NCI-H1092 treated with DMSO at 0.1 percent for 48 hours (cell line): ENCODE results near the gene PHF11.

ENCODE experiments used
- DNase-seq: peaks from one replicate; lab custom pipeline; 2025; lab: John Stamatoyannopoulos, UW

PHF11 gene

DNA sequence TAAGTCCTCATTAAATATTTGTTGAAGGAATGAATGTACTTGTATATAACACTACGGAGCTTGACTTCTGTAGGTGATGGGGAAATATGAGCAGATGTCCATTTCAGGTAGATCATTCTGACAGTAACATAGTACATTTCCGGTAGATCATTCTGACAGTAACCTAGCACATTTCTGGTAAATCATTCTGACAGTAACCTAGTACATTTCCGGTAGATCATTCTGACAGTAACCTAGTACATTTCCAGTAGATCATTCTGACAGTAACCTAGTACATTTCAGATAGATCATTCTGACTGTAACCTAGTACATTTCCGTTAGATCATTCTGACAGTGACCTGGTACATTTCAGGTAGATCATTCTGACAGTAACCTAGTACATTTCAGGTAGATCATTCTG lies 2.5 kb downstream of the PHF11 start:
- DNase-seq, result no peak

DNA sequence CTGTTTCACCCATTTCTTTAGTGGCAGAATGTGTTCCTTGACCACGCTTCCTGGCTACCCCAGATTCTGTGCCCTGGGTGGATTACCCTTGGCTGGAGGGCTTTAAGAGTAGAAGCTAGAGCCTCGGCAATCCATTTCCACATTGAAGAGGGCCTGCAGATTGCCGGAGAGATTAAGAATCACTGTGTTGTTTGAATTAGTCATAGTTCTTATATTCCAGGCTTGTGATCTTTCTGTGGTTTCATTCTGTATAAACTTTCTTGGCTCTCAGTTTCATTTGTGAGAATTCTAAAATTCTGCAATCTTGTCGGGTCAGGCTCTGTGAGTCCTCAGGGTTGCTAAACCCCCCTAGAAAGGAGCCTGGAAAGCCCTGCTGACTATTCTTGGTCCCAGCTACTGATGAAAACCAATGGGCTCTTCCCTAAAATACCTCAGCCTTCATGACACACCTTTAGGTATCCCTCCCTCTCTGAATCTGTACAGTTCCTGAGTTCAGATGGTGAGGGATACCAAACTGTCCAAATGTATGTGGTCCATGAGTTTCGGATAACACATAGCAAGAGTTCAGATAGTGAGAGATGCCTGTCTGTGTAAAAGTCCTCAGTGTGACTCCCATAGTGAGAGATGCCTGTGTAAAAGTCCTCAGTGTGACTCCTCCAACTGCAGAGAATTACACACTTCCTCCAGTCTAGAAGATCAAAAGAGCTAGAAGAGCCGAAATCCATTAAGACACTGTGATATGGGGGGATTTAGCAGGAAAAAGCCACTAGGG lies 4.3 kb downstream of the PHF11 start:
- no peak for DNase-seq

DNA sequence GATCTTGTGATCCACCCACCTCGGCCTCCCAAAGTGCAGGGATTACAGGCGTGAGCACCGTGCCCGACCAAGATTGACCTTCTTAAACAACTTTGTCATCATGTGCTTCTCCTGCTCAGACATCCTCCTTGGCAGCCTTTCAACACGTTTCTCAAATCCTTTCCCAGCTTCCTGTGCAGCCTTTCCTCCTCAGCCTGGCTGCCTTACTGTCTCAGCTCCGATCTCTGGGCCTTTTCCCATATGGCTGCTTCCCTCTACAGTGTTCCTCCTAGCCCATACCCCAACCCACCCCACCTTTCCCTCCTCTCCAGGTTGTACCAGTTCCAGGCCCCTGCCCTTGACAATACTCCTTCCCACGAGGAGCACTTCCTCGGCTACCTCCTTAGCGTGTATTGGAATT lies 7.2 kb downstream of the PHF11 start:
- no peak for DNase-seq

DNA sequence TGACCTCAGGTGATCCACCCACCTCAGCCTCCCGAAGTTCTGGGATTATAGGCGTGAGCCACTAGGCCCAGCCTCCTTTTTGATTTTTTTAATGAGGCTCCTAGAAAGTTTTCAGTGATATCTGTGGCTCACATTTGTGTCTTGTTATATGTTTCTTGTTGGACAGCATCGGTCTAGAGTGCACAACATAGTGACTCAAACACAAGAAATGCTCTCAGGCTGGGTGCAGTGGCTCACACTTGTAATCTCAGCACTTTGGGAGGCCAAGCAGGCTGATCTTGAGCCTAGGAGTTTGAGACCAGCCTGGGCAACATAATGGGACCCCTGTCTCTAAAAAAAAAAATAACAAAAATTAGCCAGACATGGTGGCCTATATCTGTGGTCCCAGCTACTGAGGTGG lies 8.2 kb downstream of the PHF11 start:
- DNase-seq, result no peak

DNA sequence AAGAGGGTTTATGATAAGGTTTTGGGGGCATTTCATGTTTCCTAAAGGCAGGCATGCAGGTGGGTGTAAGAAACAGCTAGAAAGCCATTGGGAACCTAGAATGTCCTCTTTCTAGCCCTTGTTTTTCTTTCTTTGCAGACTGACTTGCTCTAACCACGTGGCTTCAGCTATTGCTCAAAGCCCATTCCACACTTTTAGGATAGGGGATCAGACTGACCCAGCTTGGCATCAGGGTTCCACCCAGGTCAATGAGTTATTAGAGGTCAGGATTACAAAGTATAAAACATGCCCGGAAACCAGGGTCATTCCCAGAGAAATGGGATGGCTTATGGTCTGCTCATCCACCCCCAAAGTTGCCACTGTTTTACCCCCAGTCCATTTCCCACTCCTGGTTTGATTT lies 16.8 kb downstream of the PHF11 start:
- DNase-seq, result no peak

DNA sequence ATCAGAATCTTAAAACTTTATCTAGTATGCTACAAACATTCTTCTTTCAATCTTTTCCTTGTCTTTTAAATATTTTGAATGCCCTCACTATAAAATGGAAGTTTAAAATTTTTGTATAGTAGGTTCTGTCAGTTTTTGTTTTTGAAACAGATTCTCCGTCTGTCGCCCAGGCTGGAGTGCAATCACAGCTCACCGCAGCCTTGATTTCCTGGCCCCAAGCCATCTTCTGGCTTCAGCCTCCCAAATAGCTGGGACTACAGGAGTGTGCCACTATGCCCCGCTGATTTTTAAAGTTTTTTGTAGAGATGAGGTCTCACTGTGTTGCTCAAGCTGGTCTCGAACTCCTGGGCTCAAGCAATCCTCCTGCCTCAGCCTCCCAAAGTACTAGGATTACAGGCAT lies 20.7 kb downstream of the PHF11 start:
- no peak for DNase-seq

DNA sequence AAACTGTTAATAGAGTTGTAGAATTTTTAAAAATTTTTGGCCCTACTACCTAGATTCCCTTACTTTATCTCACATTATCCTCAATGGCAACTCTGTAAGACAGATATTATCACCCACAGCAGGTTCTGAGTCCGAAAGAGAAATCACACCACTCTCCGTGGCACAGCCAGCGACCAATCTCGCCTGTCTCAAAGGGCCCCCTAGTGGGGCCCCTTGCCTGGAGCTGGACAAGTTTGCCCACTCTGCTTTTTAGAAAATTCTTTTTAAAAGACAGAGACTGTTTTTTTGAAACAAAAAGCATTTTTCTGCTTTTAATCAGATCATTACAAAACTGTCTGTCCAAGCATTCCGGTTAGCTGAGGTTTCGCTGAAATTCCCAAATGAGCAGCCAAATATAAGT lies 21.7 kb downstream of the PHF11 start:
- DNase-seq, result no peak

DNA sequence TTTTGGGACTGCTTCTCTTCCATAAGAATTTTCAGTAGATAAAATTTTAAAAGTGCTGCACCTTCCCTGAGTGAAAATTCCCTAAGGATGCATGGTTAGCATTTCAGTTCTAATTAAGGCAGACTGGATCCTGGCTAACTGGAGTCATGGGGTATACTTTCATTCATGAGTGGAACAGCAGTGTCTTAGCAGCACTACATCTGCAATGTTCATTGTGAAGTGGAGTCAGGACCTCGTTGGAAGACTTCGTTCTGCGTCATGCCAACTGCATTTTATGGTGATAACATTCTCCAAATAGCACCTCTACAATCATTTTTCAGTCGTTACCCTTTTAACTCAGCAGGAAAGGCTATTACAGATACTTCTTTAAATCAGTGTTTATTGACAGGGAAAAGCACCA lies 25.5 kb downstream of the PHF11 start:
- DNase-seq, result no peak

DNA sequence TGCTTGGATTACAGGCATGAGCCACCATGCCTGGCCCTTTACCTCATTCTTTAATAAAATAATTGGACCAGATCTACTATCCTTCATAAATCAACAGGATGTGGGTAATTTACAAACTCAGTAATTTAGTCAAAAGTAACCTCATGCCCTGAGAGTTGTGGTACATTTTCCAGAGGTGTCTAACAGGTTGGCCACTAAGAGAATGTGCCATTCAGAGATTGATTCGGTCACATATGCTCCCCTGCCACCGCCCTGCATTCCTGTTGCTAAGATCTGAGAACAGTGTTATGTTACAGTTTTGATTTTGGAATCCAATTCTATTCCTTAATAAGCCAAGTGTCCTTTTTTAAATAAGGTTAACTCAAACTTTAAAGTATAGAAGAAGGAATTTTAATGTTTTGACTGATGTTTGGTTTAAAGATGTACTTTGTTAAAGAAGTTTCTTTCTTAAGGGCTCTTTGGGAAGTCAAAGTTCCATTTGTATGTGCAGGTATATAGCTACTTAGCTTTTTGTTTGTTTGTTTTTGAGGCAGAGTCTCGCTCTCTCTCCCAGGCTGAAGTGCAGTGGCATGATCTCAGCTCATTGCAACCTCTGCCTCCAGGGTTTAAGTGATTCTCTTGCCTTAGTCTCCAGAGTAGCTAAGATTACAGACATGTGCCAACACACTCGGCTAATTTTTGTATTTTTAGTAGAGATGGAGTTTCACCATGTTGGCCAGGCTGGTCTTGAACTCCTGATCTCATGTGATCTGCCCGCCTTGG lies 29.2 kb downstream of the PHF11 start:
- no peak for DNase-seq

DNA sequence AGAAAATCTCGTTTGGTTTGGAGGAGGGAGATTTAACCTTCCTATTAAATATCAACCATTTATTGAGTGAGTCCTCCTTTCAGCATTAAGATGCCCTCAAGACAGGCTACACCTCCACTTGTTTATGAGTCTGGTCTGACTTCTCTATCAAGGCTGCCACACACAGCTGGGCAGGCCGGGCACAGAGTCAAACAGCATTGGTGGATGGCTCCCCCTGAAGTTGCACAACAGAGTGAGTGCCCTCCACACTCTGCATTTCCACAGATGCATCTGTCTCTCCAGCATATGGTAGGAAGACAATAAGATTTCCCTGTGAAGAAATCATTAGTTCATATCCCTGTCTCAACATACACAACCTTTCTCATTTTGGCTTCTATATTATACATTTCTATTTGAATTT lies 31.4 kb downstream of the PHF11 start:
- no peak for DNase-seq

DNA sequence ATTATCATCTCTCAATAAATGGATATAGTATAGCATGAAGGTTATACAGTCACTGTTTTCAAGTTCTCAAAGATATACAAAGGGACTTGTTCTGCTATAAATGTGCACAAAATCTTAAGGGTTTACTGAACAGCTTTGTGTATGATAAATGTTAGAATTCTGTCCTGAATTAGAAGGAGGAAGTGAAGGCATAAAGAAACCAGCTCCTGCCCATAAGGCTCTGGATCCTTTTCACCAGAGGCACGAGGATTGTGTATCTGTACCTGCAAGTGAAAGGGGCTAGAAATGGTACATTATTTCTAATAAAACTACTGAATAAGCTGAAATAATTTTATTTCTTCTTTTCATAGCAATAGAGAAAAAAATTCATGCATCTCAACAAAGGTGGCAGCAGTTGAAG lies 32.4 kb downstream of the PHF11 start:
- no peak for DNase-seq

DNA sequence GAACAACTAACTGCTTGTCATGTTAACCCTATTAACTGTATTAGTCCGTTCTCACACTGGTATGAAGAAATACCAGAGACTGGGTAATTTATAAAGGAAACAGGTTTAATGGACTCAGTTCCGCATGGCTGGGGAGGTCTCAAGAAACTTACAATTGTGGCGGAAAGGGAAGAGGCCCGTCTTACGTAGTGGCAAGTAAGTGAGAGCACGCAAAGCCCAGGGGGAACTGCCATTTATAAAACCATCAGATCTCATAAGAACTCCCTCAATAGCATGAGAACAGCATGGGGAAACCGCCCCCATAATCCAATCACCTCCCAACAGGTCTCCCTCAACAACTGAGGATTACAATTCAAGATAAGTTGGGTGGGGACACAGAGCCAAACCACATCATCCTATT lies 34.7 kb downstream of the PHF11 start:
- no peak for DNase-seq

DNA sequence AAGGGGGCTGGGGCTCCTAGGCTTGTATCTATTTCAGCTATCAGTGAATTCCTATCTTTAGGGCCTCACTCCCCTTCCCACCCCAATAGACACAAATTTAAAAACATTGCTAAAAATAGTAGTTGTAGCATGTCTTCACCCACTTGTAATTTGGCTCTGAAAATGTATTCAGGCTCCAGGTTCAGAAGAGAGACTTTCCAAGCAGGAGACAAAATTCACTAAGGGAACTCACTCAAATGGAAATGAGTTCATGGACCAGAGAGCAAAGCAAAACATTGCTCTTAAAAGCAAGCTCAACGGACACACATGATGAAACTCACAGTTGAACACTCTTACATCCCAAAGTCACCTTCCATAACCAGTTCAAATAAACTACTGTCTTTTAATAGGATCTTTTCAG lies 36.8 kb downstream of the PHF11 start:
- DNase-seq, result no peak

DNA sequence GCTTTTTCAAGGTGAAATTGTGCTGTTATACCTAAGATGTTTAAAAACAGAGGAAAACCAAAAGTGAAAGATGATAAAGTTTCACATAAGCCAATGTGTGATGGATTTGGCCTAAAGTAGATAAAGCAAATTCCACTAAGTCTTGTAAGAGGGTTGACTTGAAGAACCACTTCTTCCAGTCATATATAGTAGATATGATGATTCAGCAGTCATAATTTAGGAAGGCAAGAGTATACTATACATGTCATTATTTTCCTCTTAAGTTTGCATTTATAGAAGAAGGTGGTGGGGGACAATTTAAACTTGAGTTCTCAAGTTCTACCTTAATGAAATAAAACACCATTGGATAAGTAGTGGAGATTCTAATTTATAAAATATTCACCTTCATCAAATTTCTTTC lies 37.3 kb downstream of the PHF11 start:
- DNase-seq, result no peak

DNA sequence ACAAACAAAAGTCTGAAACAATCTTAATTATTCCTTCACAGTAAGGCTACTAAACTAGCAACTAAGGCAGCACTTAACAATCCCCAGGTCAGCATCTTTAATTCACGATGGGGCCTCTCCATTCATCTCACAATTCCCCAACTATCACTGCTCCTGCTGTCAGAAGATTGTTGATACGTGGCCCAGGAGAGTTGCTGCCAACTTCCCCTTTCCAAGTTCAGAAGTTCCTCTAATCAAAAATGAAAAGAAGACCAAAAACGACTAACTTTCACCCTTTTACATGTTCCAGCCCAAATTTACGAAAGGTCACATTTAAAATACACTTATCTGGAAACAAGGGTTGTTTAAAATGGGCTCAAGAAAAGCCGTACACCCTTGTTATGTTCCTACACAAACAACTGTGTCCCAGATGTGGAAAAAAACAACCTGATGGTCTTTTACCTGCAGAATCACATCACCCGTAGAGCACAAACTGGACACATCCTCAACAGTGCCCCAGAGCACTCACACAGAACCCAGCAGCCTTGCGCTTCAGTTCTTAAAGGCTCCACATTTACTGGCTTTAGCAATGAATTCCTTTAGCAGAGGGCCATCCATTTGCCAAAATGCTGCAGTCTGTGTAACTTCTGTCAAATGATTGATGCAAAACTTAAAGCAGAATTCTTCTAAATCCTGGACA lies 38.0 kb downstream of the PHF11 start:
- no peak for DNase-seq

DNA sequence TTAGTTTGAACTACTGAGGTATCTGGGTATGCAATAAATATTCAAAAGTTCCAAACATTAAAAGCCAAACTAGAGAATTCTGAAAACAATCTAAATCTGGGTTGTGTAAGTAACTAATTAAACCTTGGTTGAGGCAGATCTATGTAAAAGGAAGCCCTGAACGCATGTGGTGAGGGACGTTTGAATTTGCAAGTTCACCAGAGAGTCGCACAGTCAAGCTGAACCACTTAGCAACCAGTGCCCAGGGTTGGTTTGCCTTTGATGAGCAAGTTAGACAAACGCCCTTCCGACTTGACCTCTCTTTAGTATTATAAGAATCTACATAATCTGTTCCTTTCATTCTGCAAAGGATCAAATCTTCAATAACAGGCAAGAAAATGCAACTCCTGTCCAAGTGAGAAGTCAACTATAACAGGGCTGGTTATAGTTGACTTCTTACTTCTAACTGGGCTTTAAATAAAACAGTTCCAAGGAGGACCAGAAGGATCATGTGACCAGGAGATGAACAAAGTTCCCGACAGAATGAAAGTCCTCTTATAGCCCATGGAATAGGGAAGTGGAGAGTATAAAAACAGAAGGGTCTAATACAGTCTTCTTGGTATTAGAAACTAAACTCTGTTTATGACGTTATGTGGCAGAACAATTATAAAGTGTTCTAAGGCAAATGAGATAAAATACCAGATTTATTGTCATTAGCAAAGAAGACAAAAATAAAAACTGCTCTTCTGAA lies 40.6 kb downstream of the PHF11 start:
- no peak for DNase-seq

DNA sequence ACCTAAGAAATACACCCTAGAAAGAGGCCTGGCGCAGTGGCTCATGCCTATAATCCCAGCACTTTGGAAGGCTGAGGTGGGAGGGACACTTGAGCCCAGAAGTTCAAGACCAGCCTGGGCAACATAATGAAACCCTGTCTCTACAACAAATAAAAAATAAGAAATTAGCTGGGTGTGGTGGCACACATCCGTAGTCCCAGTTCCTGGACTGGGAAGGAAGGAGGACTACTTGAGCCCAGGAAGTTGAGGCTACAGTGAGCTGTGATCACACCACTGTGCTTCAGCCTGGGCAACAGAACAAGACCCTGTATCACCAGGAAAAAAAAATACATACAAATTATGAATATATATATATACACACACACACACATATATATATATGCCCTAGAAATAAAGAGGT lies 42.7 kb downstream of the PHF11 start:
- DNase-seq, result no peak

DNA sequence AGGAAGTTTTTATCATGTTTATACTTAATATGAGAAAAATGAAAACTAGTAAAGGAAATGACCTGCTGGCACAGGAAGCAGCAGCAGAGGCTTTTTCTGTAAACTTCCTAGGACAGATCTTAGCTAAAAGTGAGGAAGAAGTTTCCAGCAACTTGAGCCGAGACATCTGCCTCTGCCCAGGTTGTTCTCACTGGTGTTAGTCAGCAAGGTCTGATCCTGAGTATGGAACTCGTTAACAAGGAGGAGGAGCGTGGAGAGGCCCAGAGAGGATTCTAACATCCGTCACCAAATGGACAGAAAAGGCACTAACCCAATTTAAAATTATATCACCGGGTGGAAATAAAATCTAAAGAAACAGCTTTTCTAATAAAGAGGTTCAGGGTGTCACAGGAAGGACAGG lies 43.6 kb downstream of the PHF11 start:
- no peak for DNase-seq

DNA sequence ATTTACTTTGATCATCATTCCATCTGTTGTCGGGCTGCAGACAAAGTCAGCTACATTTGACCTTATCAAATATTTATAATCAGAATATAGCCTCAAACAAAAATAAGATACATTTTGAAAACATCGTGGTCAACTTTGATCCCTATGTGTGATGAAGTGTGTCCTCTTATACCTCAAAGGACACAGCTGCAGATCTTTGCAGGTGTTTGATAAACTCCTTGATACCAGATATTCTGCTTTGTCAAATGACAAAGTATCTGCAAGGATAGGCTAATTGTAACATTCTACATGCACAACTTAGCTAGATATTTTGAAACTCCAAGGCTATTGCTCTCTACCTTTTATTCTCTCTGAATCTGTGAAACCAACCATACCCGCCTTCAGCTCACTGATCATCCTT lies 44.0 kb downstream of the PHF11 start:
- DNase-seq, result no peak

DNA sequence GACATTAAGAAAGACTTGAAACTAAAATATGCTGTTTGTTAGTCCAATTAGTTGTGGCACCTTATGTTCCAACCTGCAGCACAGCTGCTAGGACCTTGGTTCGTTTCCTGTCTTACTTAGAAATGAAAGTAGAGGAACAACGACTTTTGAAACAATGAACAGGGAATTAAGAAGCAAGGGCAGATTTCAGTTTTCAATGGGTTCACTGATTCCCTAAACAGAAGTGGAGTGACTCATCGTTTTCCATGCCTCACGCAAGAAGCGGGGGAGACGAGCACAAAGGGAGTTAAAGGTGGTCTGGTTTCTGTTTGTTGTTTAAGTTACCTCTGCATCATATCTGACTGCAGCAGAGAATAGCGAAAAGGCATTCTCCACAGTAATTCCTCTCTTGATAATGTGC lies 44.8 kb downstream of the PHF11 start:
- no peak for DNase-seq

DNA sequence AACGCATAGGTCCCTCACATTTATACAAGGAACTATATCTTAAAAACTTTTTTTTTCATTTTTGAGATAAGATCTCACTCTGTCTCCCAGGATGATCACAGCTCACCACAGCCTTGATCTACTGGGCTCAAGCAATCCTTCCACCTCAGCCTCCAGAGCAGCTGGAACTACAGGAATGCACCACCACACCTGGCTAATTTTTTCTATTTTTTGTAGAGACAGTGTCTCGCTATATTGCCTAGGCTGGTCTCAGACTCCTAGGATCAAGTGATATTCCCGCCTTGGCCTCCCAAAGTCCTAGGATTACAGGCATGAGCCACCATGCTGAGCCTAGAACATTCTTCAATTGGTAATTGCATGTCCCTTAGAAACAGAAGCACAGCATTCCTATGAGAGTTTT lies 47.9 kb downstream of the PHF11 start:
- no peak for DNase-seq

DNA sequence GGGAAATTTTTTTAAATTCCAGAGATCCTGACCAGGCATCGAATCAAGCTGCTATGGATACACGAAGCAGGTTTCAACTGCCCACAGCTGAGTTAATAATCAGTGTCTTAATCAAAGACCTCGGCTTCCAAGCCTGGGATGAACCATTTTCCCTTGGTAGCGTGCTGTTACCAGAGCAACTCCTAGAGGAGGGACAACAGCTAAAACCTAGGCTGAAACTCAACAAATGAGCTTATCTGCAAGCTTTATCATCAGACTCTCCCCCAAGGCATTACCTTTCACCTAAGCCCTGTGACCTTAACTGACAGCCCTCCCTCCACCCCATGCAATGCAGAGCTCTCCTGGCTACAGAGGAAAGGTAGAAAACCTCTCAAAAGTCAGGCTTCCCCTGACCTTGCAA lies 49.9 kb downstream of the PHF11 start:
- DNase-seq, result no peak

DNA sequence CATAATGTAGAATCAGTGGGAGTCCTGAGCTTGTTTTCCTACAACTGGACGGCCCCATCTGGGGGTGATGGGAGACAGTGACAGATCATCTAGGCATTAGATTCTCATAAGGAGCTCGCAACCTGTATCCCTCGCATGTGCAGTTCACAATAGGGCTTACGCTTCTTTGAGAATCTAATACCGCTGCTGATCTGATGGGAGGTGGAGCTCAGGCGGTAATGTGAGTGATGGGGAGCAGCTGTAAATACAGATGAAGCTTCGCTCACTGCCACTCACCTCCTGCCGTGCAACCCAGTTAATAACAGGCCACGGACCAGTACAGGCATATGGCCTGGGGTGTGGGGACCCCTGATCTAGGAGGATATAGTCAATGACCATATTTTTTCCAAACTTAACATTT lies 50.8 kb downstream of the PHF11 start:
- no peak for DNase-seq
